OCI-M2 (cell line): Measurements from ENCODE around the gene MEIS1.

Experiments
- DNase-seq: peaks from one replicate; lab custom pipeline; 2025; ENCODE audit not compliant: unreplicated experiment; lab: John Stamatoyannopoulos, UW

Gene MEIS1

GRCh38 chr2:66532972-66533868, 98.3 kb downstream of the MEIS1 start:
- DNase-seq = no peak

DNA sequence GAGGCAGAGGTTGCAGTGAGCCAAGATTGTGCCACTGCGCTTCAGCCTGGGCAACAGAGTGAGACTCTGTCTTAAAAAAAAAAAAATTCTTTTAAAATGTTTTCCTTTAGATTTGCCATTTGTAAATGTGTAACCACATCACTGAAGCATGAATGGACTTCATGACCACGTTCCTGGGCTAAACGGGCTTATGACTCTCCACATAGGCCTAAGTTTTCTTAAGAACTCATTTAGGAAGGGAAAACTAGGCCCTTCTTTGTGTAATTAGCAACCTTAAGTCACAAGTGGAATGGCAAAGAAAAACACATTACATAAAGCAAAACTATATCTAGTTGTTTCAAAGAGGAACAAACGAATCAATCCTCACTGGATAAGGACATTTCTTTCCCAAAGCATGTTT, 99.5 kb downstream of the MEIS1 start:
- DNase-seq = no peak

GRCh38 chr2:66535574-66536289, 100.8 kb downstream of the MEIS1 start:
- DNase-seq = no peak

GRCh38 chr2:66536290-66536673, 101.4 kb downstream of the MEIS1 start:
- DNase-seq = no peak

- no peak for DNase-seq
Measured at GRCh38 chr2:66536997-66537396, 102.1 kb downstream of the MEIS1 start.

DNA sequence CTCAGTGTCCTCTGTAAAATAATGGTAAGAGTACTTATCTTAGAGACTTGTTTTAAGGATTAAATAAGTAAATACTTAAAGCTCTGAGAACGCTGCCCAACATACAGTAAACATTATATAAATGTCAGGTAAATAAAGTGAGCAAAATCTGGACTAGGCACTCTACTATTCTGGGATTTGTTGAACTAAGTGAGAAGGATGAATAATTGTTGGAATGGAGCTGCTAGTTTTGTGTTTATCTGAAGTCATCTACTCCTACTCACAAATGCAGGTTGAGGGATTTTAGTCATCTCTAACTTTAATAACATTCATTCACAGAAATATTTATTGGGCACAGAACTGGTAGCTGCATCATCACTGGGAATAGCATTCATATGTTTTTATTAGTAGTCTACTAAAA, 103.4 kb downstream of the MEIS1 start:
- no peak for DNase-seq

DNA sequence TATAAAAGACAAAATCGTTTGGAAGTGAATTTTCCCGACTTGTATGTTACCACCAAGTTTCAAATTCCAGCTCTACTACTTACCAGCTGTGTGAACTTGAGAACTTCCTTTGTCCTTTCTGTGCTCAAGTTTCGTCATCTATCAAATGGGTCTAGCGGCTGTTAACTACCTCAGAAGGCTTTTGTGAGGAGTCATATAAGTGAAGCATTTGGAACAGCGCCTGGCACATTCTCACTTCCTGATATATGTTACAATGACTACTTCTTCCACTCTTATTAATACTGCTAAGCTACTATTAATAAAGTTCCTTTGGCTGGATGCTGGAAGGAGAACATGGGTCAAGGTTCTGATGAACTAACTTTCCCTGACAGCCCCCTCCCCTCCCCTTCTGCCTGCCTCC, 104.5 kb downstream of the MEIS1 start:
- DNase-seq = no peak

- DNase-seq = no peak
Measured at GRCh38 chr2:66541646-66542045, 106.7 kb downstream of the MEIS1 start.

GRCh38 chr2:66543257-66543767, 108.4 kb downstream of the MEIS1 start:
- DNase-seq = no peak

GRCh38 chr2:66544258-66544657, 109.3 kb downstream of the MEIS1 start:
- DNase-seq = no peak

- DNase-seq = no peak
Measured at GRCh38 chr2:66545258-66545657, 110.3 kb downstream of the MEIS1 start.

DNA sequence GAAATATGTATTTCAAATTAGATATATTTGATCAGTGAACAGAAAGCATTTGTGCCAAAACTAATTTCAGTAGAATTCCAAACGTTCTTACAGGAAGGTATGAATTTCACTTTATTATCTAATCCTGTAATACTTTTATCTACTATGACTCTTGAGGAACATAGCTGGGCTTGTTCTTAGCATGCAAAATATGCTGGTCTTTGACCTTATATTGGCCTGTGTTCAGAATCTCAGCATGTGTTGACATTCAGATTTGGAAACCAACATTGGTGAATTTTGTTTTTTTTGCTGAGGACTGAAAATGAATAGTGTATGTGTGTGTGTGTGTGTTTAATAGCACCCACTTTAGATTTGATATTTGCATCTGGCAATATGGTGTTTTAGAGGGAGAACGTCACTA, 112.2 kb downstream of the MEIS1 start:
- DNase-seq = no peak

- no peak for DNase-seq
Measured at GRCh38 chr2:66547887-66548286, 113.0 kb downstream of the MEIS1 start.

DNA sequence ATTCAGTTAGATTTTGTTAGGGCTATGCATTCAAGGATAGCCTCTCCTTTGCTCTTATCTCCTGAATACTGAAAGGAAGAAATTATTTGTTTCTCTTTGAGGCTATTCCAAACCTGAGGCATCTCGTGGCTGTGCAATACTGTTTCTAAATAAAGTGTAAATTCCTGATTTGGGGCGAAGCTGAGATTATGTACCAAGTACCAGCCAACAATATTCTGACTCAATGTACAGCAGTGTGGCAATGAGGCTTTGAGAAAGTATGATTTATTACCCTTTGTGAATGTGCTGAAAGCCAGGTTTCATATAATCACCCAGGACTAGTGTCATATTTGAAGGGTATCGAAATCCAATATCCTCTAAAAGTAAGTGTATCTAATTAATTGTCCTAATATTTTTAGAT, 113.5 kb downstream of the MEIS1 start:
- DNase-seq = no peak

DNA sequence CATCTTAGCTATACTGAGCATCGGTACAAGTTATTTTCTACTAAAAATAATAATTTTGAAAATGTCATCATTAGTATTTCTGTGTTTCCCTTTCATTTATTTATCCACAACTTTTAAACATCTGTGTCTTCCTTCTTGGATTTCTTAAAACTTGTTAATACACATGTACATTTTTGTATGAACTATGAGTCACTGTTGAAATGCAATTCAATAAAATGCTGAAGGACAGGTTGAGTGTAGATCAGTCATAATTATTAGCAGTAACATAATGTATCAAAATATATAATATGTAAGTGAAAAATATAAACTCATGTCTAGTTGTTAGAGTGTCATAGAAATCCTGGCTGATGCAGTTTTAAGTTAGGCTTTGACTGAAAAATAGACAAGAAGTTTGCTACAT, 115.9 kb downstream of the MEIS1 start:
- no peak for DNase-seq

- DNase-seq = no peak
Measured at GRCh38 chr2:66553370-66553769, 118.4 kb downstream of the MEIS1 start.

GRCh38 chr2:66555091-66555490, 120.2 kb downstream of the MEIS1 start:
- DNase-seq = no peak

- DNase-seq = no peak
Measured at GRCh38 chr2:66555501-66556324, 120.8 kb downstream of the MEIS1 start.

GRCh38 chr2:66559672-66560071, 124.7 kb downstream of the MEIS1 start:
- DNase-seq = no peak

DNA sequence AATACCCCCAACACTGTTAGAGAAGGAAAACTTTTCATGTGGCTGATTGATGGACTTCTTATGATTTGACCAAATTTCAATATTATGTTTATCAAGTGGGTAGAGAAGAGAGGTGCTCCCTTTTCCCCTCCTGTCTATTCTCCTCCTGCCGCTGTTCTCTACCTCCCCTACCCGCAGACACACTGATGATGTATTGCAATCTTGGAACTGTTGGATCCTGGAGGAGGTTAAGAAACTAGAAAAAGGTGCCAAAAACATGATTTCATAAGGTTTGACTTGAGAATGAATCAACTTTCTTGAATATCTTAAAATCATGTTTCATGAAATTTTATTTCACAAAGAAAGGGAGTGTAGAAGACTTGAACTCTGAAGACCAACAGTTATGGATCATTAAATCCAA, 125.8 kb downstream of the MEIS1 start:
- no peak for DNase-seq

GRCh38 chr2:66561645-66562303, 126.8 kb downstream of the MEIS1 start:
- DNase-seq = no peak
